ENCODE results near the gene PRIM1. TPM values are rescaled to one million over a fixed set of nuclear protein-coding genes. Genes with fewer than 3 reads are reported as not detected.

PRIM1 gene
- total and polyA plus RNA-seq, 2 of the 13 experiments (the other 11 are each of a cell fraction or from before 2014, with no cell fraction given) = 30.0 to 47.3 TPM

DNA sequence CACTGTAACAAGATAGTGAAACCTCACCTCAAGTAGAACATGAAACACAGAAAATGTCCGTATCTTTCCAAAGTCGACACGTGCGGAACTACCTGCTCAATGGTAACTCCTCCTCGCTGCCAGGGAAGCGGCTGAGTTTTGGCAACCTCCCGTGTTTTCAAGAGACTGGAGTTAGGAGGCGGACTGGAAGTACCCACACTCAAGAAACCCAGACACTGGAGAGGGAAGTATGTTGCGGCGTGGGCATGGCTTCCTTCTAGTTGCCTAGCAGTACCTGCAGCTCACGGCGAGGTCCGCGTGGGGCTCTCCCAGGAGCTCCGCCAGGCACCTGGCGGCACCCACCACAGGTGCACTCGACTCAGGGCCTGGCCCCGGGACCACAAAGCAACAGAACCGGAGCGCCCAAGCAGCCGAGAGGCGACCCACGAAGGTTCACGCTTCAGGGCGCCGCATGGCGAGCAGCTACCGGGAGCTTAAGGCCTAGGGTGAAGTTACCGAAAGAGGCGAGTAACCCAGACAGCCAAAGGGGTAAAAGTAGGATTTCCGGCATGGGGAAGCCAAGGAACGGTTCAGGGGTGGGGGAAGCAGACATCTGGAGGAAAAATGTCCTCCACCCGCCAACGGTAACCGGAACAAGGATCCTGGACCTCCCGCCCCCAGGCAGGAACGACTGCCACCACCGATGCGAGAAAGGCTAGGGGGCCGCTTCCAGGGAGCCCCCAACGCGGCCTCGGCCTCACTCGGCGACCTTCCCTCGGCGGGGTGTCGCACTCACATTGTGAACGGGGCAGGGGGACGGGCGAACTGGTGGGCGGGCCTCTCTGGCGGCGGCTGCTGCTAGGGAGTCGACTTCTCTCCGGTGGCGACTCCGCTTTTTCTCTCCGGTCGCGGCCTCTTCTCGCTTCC is 64.6 kb downstream of the PRIM1 start (continued):
- TF ChIP-seq, protein P1, sequence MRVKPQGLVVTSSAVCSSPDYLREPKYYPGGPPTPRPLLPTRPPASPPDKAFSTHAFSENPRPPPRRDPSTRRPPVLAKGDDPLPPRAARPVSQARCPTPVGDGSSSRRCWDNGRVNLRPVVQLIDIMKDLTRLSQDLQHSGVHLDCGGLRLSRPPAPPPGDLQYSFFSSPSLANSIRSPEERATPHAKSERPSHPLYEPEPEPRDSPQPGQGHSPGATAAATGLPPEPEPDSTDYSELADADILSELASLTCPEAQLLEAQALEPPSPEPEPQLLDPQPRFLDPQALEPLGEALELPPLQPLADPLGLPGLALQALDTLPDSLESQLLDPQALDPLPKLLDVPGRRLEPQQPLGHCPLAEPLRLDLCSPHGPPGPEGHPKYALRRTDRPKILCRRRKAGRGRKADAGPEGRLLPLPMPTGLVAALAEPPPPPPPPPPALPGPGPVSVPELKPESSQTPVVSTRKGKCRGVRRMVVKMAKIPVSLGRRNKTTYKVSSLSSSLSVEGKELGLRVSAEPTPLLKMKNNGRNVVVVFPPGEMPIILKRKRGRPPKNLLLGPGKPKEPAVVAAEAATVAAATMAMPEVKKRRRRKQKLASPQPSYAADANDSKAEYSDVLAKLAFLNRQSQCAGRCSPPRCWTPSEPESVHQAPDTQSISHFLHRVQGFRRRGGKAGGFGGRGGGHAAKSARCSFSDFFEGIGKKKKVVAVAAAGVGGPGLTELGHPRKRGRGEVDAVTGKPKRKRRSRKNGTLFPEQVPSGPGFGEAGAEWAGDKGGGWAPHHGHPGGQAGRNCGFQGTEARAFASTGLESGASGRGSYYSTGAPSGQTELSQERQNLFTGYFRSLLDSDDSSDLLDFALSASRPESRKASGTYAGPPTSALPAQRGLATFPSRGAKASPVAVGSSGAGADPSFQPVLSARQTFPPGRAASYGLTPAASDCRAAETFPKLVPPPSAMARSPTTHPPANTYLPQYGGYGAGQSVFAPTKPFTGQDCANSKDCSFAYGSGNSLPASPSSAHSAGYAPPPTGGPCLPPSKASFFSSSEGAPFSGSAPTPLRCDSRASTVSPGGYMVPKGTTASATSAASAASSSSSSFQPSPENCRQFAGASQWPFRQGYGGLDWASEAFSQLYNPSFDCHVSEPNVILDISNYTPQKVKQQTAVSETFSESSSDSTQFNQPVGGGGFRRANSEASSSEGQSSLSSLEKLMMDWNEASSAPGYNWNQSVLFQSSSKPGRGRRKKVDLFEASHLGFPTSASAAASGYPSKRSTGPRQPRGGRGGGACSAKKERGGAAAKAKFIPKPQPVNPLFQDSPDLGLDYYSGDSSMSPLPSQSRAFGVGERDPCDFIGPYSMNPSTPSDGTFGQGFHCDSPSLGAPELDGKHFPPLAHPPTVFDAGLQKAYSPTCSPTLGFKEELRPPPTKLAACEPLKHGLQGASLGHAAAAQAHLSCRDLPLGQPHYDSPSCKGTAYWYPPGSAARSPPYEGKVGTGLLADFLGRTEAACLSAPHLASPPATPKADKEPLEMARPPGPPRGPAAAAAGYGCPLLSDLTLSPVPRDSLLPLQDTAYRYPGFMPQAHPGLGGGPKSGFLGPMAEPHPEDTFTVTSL (CRISPR knock-in tag; IDR thresholded peaks at IDR 0.05; ENCODE audit: borderline replicate concordance) = no peak
- TF ChIP-seq CAMTA2 (CRISPR knock-in tag; IDR thresholded peaks at IDR 0.05; ENCODE audit: borderline replicate concordance) = no peak; the same call in 1 of the 2 replicates
- TF ChIP-seq REL (CRISPR knock-in tag; conservative IDR thresholded peaks at IDR 0.05) = no peak
- TF ChIP-seq GLI4 (CRISPR knock-in tag; IDR thresholded peaks at IDR 0.05; ENCODE audit: borderline replicate concordance) = 0 out of 2 replicates have a peak, but pooled peaks have one; percentile 20
- TF ChIP-seq, protein P2, sequence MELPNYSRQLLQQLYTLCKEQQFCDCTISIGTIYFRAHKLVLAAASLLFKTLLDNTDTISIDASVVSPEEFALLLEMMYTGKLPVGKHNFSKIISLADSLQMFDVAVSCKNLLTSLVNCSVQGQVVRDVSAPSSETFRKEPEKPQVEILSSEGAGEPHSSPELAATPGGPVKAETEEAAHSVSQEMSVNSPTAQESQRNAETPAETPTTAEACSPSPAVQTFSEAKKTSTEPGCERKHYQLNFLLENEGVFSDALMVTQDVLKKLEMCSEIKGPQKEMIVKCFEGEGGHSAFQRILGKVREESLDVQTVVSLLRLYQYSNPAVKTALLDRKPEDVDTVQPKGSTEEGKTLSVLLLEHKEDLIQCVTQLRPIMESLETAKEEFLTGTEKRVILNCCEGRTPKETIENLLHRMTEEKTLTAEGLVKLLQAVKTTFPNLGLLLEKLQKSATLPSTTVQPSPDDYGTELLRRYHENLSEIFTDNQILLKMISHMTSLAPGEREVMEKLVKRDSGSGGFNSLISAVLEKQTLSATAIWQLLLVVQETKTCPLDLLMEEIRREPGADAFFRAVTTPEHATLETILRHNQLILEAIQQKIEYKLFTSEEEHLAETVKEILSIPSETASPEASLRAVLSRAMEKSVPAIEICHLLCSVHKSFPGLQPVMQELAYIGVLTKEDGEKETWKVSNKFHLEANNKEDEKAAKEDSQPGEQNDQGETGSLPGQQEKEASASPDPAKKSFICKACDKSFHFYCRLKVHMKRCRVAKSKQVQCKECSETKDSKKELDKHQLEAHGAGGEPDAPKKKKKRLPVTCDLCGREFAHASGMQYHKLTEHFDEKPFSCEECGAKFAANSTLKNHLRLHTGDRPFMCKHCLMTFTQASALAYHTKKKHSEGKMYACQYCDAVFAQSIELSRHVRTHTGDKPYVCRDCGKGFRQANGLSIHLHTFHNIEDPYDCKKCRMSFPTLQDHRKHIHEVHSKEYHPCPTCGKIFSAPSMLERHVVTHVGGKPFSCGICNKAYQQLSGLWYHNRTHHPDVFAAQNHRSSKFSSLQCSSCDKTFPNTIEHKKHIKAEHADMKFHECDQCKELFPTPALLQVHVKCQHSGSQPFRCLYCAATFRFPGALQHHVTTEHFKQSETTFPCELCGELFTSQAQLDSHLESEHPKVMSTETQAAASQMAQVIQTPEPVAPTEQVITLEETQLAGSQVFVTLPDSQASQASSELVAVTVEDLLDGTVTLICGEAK (IDR thresholded peaks at IDR 0.05) = no peak
- TF ChIP-seq, protein P2 (CRISPR knock-in tag; IDR thresholded peaks at IDR 0.05) = no peak
- no peak; the same call in 1 of the 2 replicates for TF ChIP-seq SAP130 (CRISPR knock-in tag; IDR thresholded peaks at IDR 0.05; ENCODE audit: low read depth)
- TF ChIP-seq, protein P3, sequence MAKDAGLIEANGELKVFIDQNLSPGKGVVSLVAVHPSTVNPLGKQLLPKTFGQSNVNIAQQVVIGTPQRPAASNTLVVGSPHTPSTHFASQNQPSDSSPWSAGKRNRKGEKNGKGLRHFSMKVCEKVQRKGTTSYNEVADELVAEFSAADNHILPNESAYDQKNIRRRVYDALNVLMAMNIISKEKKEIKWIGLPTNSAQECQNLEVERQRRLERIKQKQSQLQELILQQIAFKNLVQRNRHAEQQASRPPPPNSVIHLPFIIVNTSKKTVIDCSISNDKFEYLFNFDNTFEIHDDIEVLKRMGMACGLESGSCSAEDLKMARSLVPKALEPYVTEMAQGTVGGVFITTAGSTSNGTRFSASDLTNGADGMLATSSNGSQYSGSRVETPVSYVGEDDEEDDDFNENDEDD (CRISPR knock-in tag; IDR thresholded peaks at IDR 0.05; ENCODE audit: borderline replicate concordance) = peak; percentile 12; the same call in 1 of the 2 replicates
- peak; percentile 14; the same call in 1 of the 2 replicates for TF ChIP-seq GATAD1 (CRISPR knock-in tag; IDR thresholded peaks at IDR 0.05)
- TF ChIP-seq ZMYM4 (CRISPR knock-in tag; IDR thresholded peaks at IDR 0.05) = no peak
- TF ChIP-seq ASH2L (IDR thresholded peaks at IDR 0.05; ENCODE audit: insufficient read length, low read depth, low read length) = no peak
